H1 (cell line): ENCODE data around the gene RPP25L. TPM values are rescaled to one million over a fixed set of nuclear protein-coding genes. Genes with fewer than 3 reads are reported as not detected.

ENCODE experiments used
- CTCF ChIA-PET: fragments of 300-600 bp; sonication (Branson Sonifier 250); formaldehyde crosslinking; loops from one replicate; lab custom pipeline; 2021; ENCODE audit not compliant: partially characterized antibody; lab: Charles Lee
- POLR2A ChIA-PET: fragments of 300-600 bp; sonication (Branson Sonifier 250); formaldehyde crosslinking; loops from one replicate; lab custom pipeline; 2021; ENCODE audit warnings: inconsistent platforms; ENCODE audit not compliant: partially characterized antibody; lab: Charles Lee
- DNase-seq, 2 experiments: peaks; one replicate each; pipeline versions ENCODE4 v3.0.0 to v3.0.0-alpha.2; 2010 to 2022; ENCODE audit warnings: low spot score in 2 of 2, low read depth in 1 of 2, mixed read lengths in 1 of 2
- FAIRE-seq: peaks from 2 replicates; lab custom pipeline; 2011; peaks lifted over from hg19 to GRCh38; lab: Jason Lieb, UNC
- H2AFZ ChIP-seq: 2 replicates; pipeline ENCODE4 v1.8.1; 2012; ENCODE audit warnings: low read length, inconsistent platforms
- H2AK5ac ChIP-seq: 2 replicates; pipeline ENCODE4 v1.6.1; 2013; ENCODE audit warnings: low read depth, low read length
- H2BK120ac ChIP-seq: replicated peaks from 2 replicates; pipeline ENCODE3; 2013; ENCODE audit warnings: low read depth, low read length, inconsistent platforms
- H2BK12ac ChIP-seq: 2 replicates; pipeline ENCODE4 v1.6.1; 2013; ENCODE audit warnings: low read depth, low read length
- H2BK15ac ChIP-seq: 2 replicates; pipeline ENCODE4 v1.6.1; 2013; ENCODE audit warnings: low read length
- H2BK20ac ChIP-seq: 2 replicates; pipeline ENCODE4 v1.6.1; 2013; ENCODE audit warnings: low read length
- H2BK5ac ChIP-seq: 2 replicates; pipeline ENCODE4 v1.6.1; 2013; ENCODE audit warnings: low read depth, low read length
- H3K14ac ChIP-seq: 2 replicates; pipeline ENCODE4 v1.6.1; 2013; ENCODE audit warnings: inconsistent platforms; ENCODE audit not compliant: insufficient read length
- H3K18ac ChIP-seq: 2 replicates; pipeline ENCODE4 v1.6.1; 2013; ENCODE audit warnings: low read length; ENCODE audit errors: extremely low read depth
- H3K23ac ChIP-seq: 2 replicates; pipeline ENCODE4 v1.6.1; 2013; ENCODE audit warnings: inconsistent platforms; ENCODE audit not compliant: insufficient read length
- H3K23me2 ChIP-seq: 2 replicates; pipeline ENCODE4 v1.6.1; 2013; ENCODE audit warnings: low read depth, low read length
- H3K27ac ChIP-seq: 2 replicates; pipeline ENCODE4 v1.6.1; 2011; ENCODE audit warnings: low read depth, low read length, inconsistent platforms
- H3K27me3 ChIP-seq, 4 experiments: replicated peaks in 1 of 4; 1 replicate in 1 of 4; 2 replicates in 3 of 4; pipeline versions ENCODE4 v1.6.1 to v1.8.1; 2011 to 2013; ENCODE audit warnings: low read length in 3 of 4, mild to moderate bottlenecking in 3 of 4, inconsistent platforms in 2 of 4, mixed read lengths in 2 of 4, moderate library complexity in 1 of 4; ENCODE audit not compliant: control insufficient read depth in 3 of 4, insufficient read depth in 3 of 4; ENCODE audit errors: extremely low read depth in 1 of 4
- H3K36me3 ChIP-seq, 4 experiments: 2 replicates each; pipeline versions ENCODE4 v1.6.1 to v1.8.1; 2011 to 2013; ENCODE audit warnings: mild to moderate bottlenecking in 4 of 4, low read length in 3 of 4, moderate library complexity in 2 of 4, control low read depth in 1 of 4, inconsistent platforms in 1 of 4; ENCODE audit not compliant: insufficient read depth in 4 of 4, control insufficient read depth in 2 of 4
- H3K4ac ChIP-seq: replicated peaks from 2 replicates; pipeline ENCODE3; 2013; ENCODE audit warnings: low read length, low read depth, mixed read lengths, inconsistent platforms; ENCODE audit not compliant: insufficient read length
- H3K4me1 ChIP-seq, 4 experiments: replicated peaks in 1 of 4; 1 replicate in 1 of 4; 2 replicates in 3 of 4; pipeline versions ENCODE4 v1.6.1 to v1.8.1; 2011 to 2013; ENCODE audit warnings: low read length in 3 of 4, inconsistent platforms in 2 of 4, mixed read lengths in 1 of 4; ENCODE audit not compliant: insufficient read depth in 4 of 4, control insufficient read depth in 3 of 4
- H3K4me2 ChIP-seq, 2 experiments: 2 replicates each; pipeline versions ENCODE4 v1.6.1 to v1.8.1; 2011 to 2013; ENCODE audit warnings: low read depth in 2 of 2, low read length in 2 of 2, control low read depth in 1 of 2, inconsistent platforms in 1 of 2, mild to moderate bottlenecking in 1 of 2; ENCODE audit not compliant: insufficient read depth in 1 of 2
- H3K4me3 ChIP-seq, 4 experiments: fragments of 200-600, 300-600 bp in 1 of 4; sonication (generic), shearing (Covaris generic), sonication (Bioruptor Twin) in 1 of 4; 2 replicates each; pipeline versions ENCODE4 v1.5.1 to v1.8.1; 2011 to 2016; ENCODE audit warnings: low read length in 4 of 4, low read depth in 3 of 4, control low read depth in 2 of 4, inconsistent platforms in 2 of 4, mild to moderate bottlenecking in 2 of 4, mixed read lengths in 1 of 4, moderate library complexity in 1 of 4; ENCODE audit not compliant: insufficient read depth in 2 of 4; ENCODE audit errors: extremely low read depth in 1 of 4
- H3K56ac ChIP-seq: replicated peaks from 2 replicates; pipeline ENCODE3; 2013; ENCODE audit warnings: low read depth, mild to moderate bottlenecking, mixed read lengths, low read length, inconsistent platforms; ENCODE audit not compliant: insufficient read length
- H3K79me1 ChIP-seq: 2 replicates; pipeline ENCODE4 v1.6.1; 2013; ENCODE audit warnings: low read depth, low read length, control low read depth
- H3K79me2 ChIP-seq, 2 experiments: 2 replicates each; pipeline versions ENCODE4 v1.6.1 to v1.8.1; 2012 to 2013; ENCODE audit warnings: low read length in 2 of 2, mild to moderate bottlenecking in 2 of 2, inconsistent platforms in 1 of 2; ENCODE audit not compliant: insufficient read depth in 2 of 2, control insufficient read depth in 1 of 2
- H3K9ac ChIP-seq, 4 experiments: replicated peaks in 1 of 4; 1 replicate in 1 of 4; 2 replicates in 3 of 4; pipeline versions ENCODE4 v1.6.1 to v1.8.1; 2011 to 2013; ENCODE audit warnings: low read depth in 3 of 4, low read length in 3 of 4, control low read depth in 2 of 4, mild to moderate bottlenecking in 2 of 4, moderate library complexity in 2 of 4, inconsistent platforms in 1 of 4; ENCODE audit errors: extremely low read depth in 1 of 4
- H3K9me3 ChIP-seq, 2 experiments: 2 replicates each; pipeline versions ENCODE4 v1.6.1 to v1.8.1; 2012 to 2013; ENCODE audit warnings: mild to moderate bottlenecking in 2 of 2, moderate library complexity in 2 of 2, control low read depth in 1 of 2, inconsistent platforms in 1 of 2, low read depth in 1 of 2, low read length in 1 of 2, mixed read lengths in 1 of 2; ENCODE audit not compliant: insufficient read depth in 2 of 2
- H4K20me1 ChIP-seq, 2 experiments: replicated peaks in 1 of 2; 2 replicates each; pipeline versions ENCODE3 to v1.8.1; 2011 to 2013; ENCODE audit warnings: inconsistent platforms in 2 of 2, low read length in 2 of 2, mild to moderate bottlenecking in 1 of 2; ENCODE audit not compliant: insufficient read depth in 2 of 2, control insufficient read depth in 1 of 2
- H4K5ac ChIP-seq: 2 replicates; pipeline ENCODE4 v1.6.1; 2013; ENCODE audit warnings: low read length, low read depth, mixed read lengths, inconsistent platforms; ENCODE audit not compliant: insufficient read length
- H4K8ac ChIP-seq: 2 replicates; pipeline ENCODE4 v1.8.0; 2013; ENCODE audit warnings: mild to moderate bottlenecking, moderate library complexity, low read length, inconsistent platforms; ENCODE audit not compliant: insufficient read depth; ENCODE audit errors: extremely low read depth
- H4K91ac ChIP-seq: replicated peaks from 2 replicates; pipeline ENCODE3; 2013; ENCODE audit warnings: low read length, mixed read lengths, inconsistent platforms; ENCODE audit not compliant: insufficient read length
- ASH2L ChIP-seq: fragments of 200-600, 300-600 bp; sonication (generic); IDR thresholded peaks from one replicate; pipeline ENCODE4 v1.7.1; 2017; ENCODE audit warnings: low read length
- ATF3 ChIP-seq: IDR thresholded peaks from 2 replicates; pipeline ENCODE4 v1.6.1; 2011; ENCODE audit warnings: low read depth, mild to moderate bottlenecking, low read length; ENCODE audit not compliant: insufficient read depth
- SAP30 ChIP-seq: fragments of 300-600 bp; sonication (generic); IDR thresholded peaks from 2 replicates; pipeline ENCODE4 v1.7.1; 2012; ENCODE audit warnings: low read length, moderate library complexity, mild to moderate bottlenecking, inconsistent platforms; ENCODE audit not compliant: insufficient read depth, insufficient replicate concordance
- WGBS, 2 experiments: shearing (Covaris generic) in 1 of 2; methylation state at CpG; one replicate each; pipeline versions ENCODE4 v1.1.6 to v1.1.7; 2013 to 2015; ENCODE audit warnings: low lambda C conversion rate in 2 of 2, mixed read lengths in 2 of 2, inconsistent platforms in 1 of 2, low coverage in 1 of 2, missing lambda C conversion rate in 1 of 2; ENCODE audit not compliant: insufficient replicate concordance in 2 of 2, insufficient coverage in 1 of 2, insufficient read length in 1 of 2; ENCODE audit errors: extremely low coverage in 1 of 2, missing lambda C conversion rate in 1 of 2; 5-methylcytosine and 5-hydroxymethylcytosine counted together
- polyA plus RNA-seq, 7 experiments: library from polyadenylated mRNA; depleted of rRNA in 3 of 7; stranded (reverse) in 5 of 7; unstranded in 2 of 7; fragments of >200 nt in 5 of 7; fragments of 200-250 nt in 2 of 7; gene quantifications; 1 replicate in 5 of 7; 2 replicates in 1 of 7; 4 replicates in 1 of 7; pipeline versions ENCODE4 v1.2.1 to v1.2.3, GENCODE V29; 2011 to 2013; ENCODE audit warnings: missing spikeins in 2 of 7, mixed read lengths in 2 of 7
- total RNA-seq: library from RNA; stranded (reverse); fragmentation: NEBNext Ultra II Directional; extraction: Animal tissue kit (Norgen Biotek cat#: 25700); gene quantifications from 2 replicates; pipeline ENCODE4 v1.2.1, GENCODE V29; 2021

RPP25L gene
- total and polyA plus RNA-seq, 2 of the 8 experiments (the other 6 are each of a cell fraction or from before 2014, with no cell fraction given), result 21.6 to 75.0 TPM

- Histone ChIP-seq H2BK120ac (no peak overlapping the region), H2BK5ac (no peak overlapping the region; the same call in 1 of the 2 replicates), H2AK5ac (no peak overlapping the region), H4K5ac (no peak overlapping the region), H3K36me3 (no peaks in the 10 kb centered on the region), H3K79me2 (no peaks in the 10 kb centered on the region), H2BK15ac (no peak overlapping the region), H3K9ac (no peak overlapping the region; a peak in 1 of 7 replicates), H3K4ac (no peak overlapping the region), H4K8ac (no peak overlapping the region), H3K4me3 (no peak overlapping the region), H3K4me1 (peaks cover 0 to 8% (median 5%) of the 10 kb centered on the region in 4 experiments; a peak in 6 of 7 replicates), H3K27me3 (peaks cover 0 to 3% (median 0%) of the 10 kb centered on the region in 4 experiments; a peak in 1 of 7 replicates), H3K23me2 (peaks cover 7% of the 10 kb centered on the region; the same call in 1 of the 2 replicates), H3K9me3 (no peaks in the 10 kb centered on the region), H2BK20ac (no peak overlapping the region), H4K91ac (no peak overlapping the region), H4K20me1 (no peaks in the 10 kb centered on the region), H3K23ac (no peak overlapping the region), H2AFZ (no peak overlapping the region), H3K27ac (no peak overlapping the region), H3K56ac (no peak overlapping the region), H3K79me1 (no peaks in the 10 kb centered on the region), H2BK12ac (no peak overlapping the region), H3K4me2 (no peak overlapping the region), H3K18ac (no peak overlapping the region), H3K14ac (no peak overlapping the region)
- WGBS, 2 experiments, result 72% methylated on average over 2 of the region's 2 CpGs; no CpG with 5 or more reads in 1 of the 2 experiments
- FAIRE-seq (no peak), DNase-seq (no peak)
- TF ChIP-seq ASH2L (no peak), ATF3 (no peak), SAP30 (no peak)
- CTCF ChIA-PET, result interaction anchor here (0.6 to 16.9 kb wide), 10 partner anchors 10 to 113 kb away, joined by 3 to 401 read pairs (median 69); partner anchors contain the start of genes ARID3C and SIGMAR1
- POLR2A ChIA-PET, result no interaction called here
Measured at GRCh38 chr9:34607331-34607730, 4.6 kb downstream of the RPP25L start.
